HG03103 (cell line): ENCODE data around the gene DCP1B.

ENCODE experiments used
- ATAC-seq: cut with Tn5 transposase; IDR thresholded peaks from one replicate; pipeline ENCODE4 v1.9.1; 2021; ENCODE audit warnings: low read depth; ENCODE audit not compliant: unreplicated experiment

The DCP1B gene

GRCh38 chr12:1924996-1925683, 79.1 kb downstream of the DCP1B start:
- no peak for ATAC-seq

DNA sequence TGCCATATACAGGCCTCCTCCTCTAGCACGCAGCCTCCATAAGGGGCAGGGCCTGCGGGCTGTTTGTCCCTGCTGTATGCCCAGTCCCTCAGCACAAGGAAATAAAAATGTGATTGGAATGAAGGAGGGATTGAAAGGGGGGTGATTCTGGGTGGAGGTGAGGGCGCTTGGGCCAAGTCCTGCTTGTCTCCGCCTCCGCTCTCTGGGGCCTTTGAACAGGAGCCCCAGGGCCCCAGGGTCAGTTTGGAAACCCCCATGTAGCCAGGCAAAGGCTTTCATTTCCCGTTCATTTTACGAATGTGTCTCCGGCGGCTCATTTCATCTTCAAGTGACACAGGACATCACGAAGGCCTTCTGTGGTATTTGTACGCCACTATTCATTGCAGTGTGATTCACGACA, 81.3 kb downstream of the DCP1B start:
- ATAC-seq = no peak

- ATAC-seq = no peak
These were observed 82.1 kb downstream of the DCP1B start for GRCh38 chr12:1922075-1922709.

DNA sequence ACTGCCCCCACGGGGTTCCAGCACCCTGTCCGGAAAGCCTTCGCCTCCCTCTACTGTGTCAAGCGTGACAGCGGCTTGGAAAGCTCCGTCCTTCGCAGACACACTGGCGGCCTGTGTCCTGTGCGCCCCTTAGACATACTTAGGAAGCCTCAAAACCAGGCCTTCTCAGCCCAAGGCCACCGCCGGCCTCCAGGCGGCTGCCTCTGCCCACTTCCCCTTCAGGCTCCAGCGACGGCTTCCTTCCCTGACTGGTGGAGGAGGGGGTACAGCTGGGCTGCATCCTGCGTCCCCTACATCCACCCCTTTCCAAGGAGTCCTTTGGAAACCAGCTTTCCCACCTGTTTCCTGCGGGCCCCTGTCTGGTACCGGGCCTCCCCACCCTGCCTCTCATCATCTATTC, 83.3 kb downstream of the DCP1B start:
- ATAC-seq = no peak

DNA sequence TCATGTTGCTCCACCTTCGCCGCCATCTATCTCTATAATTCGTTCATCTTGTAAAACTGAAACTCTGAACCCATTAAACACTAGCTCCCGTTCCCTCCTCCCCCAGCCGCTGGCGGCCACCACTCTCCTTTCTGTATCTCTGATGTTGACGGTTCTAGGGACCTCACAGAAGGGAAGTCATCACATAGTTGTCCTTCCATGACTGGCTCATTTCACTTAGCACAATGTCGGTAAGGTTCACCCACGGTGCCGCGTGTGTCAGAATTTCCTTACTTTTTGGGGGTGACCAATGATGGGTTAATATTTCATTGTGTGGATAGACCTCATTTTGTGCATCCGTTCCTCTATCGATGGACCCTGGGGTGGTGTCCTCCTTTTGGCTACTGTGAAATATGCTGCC, 83.8 kb downstream of the DCP1B start:
- ATAC-seq = no peak

- ATAC-seq = no peak
These were observed 84.5 kb downstream of the DCP1B start for GRCh38 chr12:1919763-1920162.

DNA sequence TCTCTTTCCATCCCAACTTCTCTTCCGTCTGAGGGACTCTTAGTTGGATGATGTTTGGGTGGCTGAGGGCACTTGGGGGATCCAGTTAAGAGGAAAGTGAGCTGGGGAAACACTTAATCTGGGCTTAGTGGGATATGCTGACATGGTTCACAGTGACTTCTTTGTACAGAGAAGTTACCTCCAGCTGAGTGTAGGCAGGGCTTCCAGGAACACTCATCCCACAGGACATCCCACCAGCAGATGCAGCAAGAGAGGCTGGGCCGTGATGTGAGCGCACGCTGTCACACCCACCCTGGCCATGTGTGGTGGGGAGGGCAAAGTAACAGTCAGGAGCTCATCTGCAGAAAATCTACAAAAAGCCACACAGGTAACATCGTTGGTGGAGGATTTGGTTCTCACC, 85.0 kb downstream of the DCP1B start:
- ATAC-seq = no peak

- no peak for ATAC-seq
These were observed 85.4 kb downstream of the DCP1B start for GRCh38 chr12:1918884-1919236.

DNA sequence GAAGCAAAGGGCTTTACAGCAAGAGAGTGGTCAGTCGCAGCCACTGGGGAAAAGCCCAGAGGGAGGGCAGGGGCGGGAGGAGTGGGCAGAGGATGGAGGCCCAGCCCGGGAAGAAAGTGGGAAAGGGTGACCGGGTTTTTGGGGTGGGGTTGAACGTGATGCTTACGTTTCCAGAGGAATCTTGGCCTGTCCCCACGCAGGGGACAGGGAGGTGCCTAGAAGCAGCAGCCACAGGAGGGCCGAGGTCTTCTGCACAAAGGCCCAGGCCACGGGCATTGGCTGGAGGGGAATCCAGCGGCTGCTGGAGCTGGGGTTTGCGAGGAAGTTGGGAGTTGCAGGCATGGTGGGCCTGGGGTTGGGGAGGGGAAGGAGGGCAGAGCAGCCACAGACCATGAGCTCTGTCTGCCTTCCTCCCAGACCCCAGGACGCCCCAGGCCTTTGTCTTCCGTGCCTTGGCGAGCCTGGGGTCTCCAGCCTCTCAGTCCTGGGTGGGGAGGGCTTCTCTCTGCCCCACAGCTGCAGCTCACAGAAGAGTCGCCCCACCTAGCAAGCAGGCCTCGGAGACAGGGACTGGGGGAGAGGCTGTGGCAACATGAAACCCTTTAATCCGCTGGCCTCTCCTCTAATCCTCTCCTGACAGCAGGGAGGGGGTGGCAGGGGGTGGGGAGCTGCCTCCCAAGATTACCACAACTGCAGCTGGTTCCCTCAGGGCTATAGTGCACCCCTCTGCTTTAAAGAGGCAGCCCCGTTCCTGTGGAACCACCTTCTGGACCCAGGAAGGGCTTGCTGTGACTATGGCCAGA, 86.0 kb downstream of the DCP1B start, which contains the start of gene CACNA2D4:
TSS of gene CACNA2D4 (minus strand) at position 572 of the 803 bp plus-strand sequence. CDS start at position 393, 179 bp downstream.
- ATAC-seq = no peak

DNA sequence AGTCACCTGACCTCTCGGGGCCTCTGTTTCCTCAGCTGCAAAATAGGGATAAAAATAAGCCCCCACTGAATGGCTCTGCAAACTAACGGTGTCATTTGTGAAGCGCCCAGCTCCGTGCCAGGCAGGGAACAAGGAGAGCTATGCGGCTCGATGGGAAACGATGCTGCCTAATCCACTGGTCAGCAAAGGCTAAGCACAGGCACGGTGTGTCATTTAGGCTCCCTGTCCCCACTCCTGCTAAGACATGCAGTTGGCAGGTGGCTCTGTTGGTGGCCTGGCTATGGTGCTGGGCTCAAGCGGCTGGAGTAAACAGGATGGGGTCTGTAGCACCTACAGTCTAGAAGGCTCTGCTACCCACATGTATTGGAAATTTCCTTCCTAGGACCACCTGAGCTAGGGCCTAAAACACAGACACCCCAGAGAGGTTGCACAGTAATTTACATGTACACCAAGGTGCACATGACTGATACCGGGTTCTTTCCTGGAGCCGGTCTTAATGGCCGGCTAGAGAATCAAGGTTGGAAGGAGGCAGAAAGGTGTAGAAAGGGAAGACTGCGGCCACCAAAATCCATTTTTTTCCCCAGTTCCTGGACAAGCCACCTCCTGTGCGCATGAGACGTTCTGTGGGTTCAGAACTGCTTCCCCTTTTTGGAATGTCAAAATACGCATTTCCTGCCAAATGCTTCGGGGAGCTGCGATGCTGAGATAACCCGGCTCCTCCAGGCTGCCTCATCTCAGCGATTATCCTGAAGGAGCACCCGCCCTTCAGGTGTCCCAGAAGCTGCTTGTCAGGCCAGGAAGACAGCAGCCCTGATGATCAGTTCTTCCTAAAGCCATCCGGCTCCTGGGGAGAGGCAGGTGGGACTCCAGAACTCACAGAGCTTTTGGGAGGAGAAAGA, 86.8 kb downstream of the DCP1B start:
- ATAC-seq = no peak

DNA sequence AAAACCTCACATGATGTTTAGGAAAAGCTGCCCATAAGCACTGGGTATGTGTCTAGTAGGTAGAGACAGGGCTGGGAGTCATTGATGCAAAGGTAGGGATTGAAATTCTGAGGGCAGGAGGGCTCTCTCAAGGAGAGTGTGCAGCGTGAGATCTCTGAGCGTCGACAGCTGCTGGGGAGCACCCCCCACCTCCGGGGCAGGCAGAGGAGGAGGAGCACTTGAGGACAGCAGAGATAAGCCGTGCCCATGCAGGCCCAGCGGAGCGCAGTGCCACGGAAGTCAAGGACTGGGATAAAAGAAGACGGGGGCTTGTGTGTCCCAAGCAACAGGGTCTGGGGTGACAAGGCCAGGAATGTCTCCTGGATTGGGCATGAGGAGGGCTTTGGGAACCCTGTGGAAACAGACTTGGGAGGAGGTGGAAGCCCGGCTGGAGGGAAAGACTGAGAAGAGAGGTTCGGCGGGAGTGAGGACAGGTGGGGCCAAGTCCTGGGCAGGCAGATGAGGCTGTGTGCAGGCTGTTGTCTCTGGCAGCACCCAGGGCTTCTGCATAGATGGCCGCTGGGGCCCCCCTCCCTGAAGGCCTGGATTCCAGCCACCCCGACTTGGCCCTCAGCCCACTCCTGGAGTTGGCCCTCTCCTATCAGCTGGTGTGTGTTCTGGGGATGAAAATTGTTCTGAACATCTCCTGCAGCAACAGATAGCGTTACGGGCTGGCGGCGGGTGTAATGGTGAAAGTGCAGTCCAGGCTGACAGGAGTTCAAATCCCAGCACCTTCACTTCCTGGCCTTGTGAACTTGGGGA, 87.7 kb downstream of the DCP1B start:
- ATAC-seq = no peak

DNA sequence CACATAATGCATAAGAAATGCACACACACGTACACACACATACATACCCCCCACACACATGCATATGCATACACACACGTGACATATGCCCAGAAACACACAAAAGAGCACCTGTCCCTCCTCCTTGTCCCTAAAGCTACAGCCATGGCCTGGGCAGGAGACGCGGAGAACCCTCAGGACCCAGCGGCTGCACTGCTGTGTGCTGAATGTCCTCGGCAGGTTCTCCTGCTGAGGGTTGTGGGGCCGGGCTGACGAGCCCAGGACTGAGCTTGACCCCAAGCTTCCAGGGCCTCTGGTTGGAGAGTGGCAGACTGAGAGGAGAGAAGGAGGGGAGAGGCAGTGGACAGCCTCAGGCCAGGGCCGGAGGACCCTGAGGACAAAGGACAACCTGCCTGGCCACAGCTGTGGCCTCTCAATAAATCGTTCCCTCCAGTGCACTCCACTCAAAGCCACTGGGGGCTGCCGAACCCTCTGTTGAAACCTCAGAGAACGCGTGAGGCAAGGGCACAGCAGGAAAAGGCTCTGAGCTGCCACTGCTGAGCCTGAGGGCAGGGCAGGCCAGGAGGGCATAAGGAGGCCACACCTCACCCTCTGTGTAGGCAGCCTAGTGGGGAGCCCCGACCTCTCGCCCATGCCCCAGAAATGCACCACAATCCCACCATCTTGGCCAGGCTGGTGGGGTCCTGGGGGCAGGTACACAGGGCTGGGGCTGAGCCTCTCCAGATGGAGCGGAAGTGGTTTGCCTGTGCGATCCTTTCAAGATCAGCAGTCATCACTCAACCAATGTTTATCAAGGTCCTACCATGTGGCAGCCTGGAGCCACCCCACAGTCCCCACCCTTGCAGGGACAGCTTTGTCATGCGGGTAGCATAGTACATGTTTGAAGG, 88.9 kb downstream of the DCP1B start:
- no peak for ATAC-seq

- no peak for ATAC-seq
These were observed 89.9 kb downstream of the DCP1B start for GRCh38 chr12:1914114-1914911.

DNA sequence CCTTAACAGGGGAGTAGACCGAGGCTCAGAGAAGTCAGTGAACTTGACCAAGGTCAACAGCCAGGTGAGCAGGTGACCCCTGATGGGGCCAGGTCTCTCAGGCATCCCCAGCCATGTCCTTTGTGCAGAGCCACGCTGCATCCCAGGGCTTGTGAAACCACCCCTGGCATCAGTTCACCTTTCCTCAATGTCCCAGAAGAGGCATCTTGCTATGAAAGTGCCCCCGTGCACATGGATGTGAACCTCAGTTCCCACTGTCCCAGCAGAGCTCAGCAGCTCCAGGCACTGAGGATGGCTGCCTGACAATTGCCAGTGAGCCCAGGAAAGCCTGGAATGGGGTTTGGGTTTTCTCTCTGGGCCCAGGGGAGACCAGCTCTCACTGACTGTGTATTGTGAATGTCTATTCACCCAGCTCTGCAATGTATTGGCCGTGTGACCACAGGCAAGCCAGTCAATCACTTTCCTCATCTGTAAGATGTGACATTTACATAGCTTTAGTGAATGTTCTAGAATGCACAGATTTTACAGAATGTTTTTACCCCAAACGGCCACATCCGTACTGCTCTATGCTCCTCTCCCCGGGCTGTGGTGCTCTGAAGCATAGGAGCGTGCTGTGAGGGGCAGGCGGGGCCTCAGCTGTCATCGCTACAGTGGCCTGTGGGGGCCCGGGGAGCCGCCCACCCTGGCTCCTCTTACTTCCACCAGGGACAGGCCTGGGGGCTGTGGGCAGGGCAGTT, 90.7 kb downstream of the DCP1B start:
- no peak for ATAC-seq

- no peak for ATAC-seq
These were observed 91.5 kb downstream of the DCP1B start for GRCh38 chr12:1912580-1913376.
